Stimulated activated CD4-positive, alpha-beta T cell treated with anti-CD3 and anti-CD28 coated beads, TNF-alpha, amount 100 ng/mL, for 24 hours (primary cell): ENCODE data around the gene CAND1.

Experiments
- DNase-seq, 3 experiments: peaks; one replicate each; pipeline ENCODE4 v3.0.0-alpha.2; 2020; ENCODE audit warnings: low read depth in 3 of 3

The CAND1 gene

DNA sequence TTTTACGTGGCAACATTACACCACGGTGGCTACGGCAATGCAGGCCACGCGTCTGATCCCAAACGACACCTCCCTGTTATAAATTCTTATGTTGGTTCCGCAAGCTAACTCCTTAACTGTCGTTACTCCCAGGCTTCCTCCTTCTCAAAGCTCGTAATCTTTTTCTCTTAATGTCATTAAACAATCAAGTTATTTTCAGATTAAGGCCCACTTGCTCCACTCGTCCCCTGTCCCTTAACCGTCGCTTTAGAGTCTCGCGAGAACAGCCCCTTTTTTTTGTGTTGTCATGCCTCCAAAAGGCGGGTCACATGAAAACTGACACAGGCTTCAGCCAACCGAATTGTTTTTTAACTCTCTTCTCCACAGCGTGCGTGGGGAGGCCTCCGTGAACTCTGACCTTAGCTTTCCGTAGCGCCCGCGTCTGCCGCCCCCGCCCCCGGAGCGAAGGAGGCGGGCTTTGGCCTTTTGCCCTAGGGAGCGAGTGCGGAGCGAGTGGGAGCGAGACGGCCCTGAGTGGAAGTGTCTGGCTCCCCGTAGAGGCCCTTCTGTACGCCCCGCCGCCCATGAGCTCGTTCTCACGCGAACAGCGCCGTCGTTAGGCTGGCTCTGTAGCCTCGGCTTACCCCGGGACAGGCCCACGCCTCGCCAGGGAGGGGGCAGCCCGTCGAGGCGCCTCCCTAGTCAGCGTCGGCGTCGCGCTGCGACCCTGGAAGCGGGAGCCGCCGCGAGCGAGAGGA lies at the start of gene CAND1:
Gene CAND1 (plus strand): TSS at position 463 of the 737 bp plus-strand sequence. CDS start 360 bp downstream, outside the sequence.
- DNase-seq, result peak; percentile 91 to 95 (median 93)

DNA sequence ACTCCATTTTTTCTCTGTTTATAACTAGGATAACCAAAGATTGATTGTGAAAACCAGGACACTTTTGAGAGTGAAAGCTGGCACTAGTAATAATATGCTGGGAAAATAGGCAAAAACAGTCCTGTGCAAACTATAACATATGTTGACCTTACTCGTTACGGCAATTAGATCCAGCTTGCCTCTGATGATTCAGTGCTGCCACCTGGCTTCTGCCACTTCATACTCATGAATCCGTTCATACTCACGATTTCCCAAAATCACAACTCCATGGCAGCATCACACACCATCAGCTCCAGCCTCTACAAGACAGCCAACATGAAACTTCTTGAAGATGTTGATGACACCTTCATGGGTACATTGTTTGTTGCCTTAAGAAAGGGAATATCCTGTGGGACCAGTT lies 49.1 kb upstream of the CAND1 start:
- no peak for DNase-seq

DNA sequence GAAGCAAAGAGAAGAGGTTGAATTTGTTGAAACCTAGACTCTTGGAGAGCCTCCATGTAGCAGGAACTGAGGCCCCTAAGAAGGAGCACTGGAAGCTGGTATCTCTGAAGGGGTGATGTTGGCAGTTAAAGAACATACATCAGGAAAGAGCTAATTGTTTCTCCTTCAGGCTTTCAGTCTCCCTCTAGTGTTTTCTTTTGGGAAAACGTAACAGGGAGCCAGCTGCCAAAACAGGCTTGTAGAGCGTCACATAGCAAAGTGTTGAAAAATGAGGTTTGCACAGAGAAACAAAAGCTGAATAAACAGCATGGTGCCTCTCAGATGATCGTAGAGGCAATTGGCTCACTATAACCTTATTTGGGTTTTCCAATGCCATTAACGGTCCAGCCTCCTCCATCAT lies 46.9 kb upstream of the CAND1 start:
- DNase-seq, result no peak

DNA sequence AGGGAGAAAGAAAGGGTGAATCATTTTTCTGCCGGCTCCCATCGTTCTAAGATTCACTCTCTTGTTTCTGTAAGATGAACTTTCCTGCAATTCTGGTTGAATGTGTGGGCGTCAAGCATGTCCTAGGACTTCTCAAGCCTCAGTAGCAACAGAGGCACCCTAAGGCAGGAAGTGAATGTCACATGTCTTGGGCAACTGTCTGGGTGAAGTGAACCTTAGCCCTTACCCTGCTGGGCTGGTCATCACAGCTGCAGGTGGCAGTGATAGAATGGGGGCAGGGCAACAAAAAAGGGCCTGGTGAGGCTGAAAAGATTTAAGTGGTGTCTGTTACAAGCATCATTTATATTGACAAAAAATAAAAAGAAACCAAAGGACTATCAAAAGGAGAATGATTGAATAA lies 45.9 kb upstream of the CAND1 start:
- no peak for DNase-seq

DNA sequence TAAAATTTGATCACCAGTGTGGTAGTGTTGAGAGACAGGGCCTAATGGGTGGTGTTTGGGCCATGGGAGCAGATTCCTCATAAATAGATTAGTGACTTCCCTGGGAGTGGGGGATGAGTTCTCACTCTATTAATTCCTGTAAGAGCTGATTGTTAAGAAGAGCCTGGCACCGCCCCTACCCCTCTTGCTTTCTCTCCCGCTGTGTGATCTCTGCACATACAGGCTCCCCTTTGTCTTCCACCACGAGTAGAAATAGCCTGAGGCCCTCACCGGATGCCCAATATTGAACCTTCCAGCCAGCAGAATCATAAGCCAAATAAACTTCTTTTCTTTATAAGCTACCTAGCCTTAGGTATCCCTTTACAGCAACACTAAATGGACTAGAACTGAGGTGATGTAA lies 31.9 kb upstream of the CAND1 start:
- DNase-seq, result no peak

DNA sequence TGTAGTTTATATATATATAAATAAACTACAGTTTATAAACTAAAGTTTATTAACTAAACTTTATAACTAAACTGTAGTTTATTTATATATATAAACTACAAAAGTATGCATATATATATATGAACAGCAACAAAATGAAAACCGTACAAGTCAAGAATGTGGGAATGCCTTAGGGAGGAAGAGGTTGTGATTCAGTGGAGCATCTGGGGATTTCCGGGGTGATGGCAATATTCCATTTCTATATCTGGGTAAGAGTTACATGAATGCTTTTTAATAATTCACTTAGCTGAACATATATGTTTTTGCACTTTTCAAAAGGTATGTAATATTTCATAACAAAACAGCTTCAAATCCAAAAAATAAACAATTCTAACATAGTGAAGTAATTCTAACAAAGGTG lies 30.1 kb upstream of the CAND1 start:
- no peak for DNase-seq

DNA sequence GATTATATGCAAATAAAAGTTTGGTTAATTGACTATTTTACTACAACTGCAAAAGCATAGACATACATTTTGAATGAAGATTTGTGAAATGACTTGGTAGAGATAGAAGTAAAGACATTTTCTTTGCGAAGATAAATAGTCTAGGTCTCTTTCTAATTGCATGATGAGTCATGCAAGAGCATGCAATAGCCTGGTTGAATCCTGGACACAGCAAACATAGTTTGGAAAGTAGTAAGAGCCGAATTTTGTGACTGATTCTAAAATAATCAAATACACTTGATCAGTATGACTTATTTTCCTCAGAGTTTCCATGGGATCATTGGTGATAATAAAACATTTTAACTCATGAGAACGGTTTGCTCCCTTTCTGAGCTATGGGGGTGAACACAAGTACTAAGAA lies 27.7 kb upstream of the CAND1 start:
- DNase-seq, result no peak

DNA sequence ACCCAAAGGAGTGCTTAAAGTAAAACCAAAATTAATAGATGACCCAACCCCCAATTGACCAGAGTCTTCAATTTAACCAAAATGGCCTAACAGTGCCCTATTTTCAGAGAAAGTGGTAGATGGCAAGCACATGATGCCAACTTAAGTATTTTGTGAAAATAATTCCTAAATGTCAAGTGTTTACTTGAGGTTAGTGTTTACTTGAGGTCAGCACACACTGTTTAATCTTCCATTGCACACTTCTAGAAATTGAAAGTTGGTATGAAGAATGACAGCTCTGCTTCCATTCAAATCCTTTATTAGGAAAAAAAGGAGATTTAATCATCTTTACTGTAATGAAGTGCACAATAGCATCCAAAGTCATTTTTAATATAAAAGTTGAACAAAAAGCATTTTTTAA lies 25.9 kb upstream of the CAND1 start:
- no peak for DNase-seq

DNA sequence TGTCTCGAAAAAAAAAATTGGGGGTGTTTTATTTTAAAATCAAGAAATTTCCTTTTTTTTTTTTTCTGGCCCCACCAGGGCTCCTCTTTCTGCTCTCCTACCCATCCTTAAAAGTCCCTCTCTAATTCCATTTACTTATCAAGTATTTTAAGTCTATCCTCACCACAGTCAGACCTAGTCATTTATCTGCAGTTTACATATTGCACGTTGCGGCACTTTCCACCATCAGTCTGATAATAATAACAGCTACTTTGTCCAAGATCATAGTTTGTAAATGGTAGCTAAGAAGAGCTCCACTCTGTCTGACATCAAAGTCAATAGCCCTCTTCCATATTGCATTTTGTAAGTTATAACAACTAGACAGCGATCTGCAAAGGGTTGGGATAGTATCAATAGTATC lies 23.6 kb upstream of the CAND1 start:
- DNase-seq, result no peak

DNA sequence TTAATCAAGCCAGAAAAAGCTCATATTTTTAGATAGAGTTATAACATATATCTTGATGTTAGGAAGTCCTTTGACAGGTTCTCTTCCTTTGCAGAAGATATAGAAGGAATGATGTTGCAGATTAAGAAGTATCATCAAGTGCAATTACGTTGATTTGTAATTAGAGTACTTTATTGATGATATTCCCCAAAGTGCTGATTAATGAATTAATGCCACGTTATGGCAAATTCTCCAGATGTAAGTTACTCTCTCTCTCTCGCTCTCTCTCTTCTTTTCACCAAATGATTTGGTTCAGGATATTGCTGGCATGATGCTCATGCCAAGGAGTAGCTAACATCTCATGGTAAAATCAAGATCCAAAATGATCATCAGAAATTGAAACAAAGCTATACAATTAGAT lies 18.1 kb upstream of the CAND1 start:
- DNase-seq, result no peak

DNA sequence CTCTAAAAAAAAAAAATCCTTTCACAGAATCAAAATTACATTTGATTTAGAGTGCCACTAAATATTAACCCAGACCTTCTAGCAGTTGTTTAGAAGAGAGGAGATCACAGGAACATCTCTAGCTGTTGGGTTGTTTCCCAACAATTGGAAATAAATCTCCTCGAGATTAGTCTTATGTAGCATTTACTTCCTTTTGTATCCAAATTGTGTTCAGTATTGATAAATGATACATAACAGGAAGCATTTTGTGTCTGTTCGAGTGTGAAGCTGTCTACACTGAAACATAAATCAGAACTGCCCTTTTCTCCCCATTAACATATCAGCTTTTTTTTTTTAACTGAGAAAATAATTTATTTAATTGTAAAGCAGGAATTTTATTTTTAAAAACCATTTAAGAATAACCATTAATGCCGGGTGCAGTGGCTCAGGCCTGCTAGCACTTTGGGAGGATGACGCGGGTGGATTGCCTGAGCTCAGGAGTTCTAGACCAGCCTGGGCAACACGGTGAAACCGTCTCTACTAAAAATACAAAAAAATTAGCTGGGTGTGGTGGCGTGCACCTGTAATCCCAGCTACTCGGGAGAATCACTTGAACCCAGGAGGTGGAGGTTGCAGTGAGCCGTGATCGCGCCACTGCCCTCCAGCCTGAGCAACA lies 14.7 kb upstream of the CAND1 start:
- DNase-seq, result no peak

DNA sequence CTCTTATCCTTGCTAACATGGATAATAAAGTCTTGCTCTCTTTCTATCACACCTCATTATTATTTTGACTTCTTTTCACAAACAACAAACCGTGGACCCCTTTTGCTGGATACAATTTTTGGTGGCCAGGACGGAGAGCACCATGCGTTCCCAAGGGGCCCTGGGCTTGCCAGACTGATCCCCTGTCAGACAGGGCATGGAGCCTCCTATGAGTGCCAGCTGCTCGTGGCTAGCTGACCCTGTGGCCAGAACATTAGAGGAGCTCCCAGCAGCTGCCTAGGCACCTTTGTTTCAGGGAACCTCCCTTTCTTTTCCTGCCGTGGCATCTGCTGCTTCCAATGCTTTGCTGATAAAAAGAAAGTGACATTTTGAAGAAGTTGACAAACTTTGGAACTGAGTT lies 12.5 kb upstream of the CAND1 start:
- DNase-seq, result no peak

DNA sequence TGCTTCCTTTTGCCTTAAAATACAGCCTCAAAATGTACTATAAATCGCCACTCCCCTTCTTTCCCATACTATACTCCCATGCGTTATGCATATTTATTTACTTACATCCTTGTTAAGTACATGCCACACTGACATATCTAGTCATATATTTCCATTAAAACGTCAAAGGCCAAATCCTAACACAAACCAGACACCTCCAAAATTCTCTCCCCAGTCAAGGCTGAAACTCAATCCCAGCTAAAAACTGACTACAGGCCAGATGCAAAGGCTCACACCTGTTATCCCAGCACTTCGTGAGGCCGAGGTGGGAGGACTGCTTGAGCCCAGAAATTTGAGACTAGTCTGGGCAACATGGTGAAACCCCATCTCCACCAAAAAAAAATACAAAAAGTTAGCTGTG lies 5.7 kb upstream of the CAND1 start:
- no peak for DNase-seq

DNA sequence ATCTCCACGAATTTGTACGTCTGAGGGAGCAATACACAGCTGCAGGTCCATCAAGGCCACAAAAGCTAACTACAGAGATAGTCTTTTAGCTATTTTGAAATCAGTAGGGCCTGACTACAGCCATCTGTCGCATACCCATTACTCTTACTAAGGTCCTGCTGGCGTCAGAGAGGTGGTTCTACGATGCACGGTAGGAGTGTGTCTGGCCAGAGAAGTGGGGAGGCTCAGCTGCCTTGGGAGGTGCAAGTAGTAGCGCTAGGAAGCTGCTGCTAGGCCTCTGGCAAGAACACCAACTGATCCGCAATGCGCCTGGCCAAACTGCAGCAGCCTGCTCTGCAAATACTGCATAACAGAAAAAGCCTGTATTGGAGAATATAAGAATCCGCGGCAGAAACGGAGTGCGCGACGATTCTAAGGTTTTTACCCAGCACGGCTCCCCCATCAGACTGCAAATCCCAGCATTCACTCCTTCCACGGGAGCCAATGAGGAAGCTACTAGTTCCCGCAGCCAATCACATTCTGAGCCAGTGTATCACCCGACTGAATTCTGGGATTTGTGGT lies 743 bp upstream of the CAND1 start:
- DNase-seq, result peak; percentile 67 to 84 (median 70)

DNA sequence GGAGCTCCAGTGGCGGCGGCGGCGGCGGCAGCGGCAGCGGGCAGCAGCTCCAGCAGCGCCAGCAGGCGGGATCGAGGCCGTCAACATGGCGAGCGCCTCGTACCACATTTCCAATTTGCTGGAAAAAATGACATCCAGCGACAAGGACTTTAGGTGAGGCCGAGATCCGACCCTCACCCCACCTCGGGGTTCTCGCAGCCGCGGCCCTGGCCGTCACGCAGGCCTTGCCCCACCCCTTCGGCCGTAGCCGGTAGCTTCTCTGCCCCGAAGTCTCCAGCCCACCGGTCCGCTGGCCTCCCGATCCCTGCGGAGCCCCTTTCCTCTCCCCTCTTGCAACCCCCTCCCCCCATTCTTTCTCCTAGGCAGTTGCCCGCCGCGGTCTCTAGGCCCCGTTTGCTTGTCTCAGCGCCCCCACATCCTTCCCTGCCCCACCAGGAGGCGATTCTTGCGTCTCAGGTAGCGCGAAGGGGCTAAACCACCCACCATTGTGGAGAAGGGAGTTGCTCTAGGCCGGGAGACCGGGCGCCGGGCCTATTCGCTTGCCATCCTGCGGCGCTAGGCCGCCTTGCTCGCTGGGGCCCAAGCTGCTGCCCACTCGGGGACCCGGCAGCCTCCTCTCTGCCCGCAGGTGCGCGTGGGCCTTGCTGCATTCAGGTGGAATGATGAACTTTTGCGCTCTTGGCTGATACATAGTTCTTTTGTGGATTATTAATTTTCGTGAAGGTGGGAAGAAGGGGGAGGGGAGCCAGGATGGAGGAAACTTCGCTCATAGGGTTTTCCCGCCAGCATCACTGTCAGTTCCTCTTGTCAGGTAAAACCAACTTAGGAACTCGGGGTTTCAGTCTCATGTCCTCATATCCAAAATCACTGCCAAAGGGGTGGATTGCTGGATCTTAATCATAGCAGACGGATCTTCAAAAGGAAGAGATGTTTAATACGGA lies 745 bp downstream of the CAND1 start:
- peak; percentile 12 to 37 (median 16) for DNase-seq

DNA sequence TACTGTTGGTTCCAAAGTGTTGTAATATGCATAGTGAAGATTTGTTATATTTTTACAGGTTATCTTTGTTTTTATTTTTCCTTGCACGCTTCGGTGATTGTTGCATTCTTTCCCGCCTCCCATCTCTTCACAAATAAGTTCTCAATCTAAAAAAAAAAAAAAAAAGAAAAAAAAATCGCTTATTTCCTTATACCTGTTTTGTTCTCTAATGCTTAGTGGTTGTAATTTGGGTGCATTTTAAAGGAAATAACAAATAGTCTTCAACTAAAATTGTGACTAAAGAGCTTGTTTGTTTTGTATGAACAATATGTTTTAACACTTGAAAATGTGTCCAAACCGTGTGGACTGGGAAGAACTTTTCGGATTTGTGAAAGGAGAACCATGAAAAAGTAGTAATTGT lies 1.5 kb downstream of the CAND1 start:
- no peak for DNase-seq

DNA sequence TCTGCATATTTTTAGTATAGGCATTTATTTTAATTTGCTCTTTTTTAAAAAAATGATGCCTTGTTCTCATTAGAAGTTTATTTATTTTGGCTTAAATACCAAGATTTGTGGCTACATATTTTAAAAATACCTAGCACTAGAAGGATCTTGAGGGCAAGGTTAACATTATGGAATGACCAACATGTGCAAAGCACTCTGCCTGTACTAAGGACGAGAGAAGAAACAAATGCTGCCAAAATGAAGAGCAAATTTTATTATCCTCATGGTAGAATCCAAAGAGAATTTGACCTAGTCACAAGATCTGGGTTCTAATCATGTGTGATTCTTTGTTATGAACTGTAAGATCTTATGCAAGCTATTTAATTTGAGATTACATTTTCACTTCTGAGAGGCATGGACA lies 2.8 kb downstream of the CAND1 start:
- DNase-seq, result no peak

DNA sequence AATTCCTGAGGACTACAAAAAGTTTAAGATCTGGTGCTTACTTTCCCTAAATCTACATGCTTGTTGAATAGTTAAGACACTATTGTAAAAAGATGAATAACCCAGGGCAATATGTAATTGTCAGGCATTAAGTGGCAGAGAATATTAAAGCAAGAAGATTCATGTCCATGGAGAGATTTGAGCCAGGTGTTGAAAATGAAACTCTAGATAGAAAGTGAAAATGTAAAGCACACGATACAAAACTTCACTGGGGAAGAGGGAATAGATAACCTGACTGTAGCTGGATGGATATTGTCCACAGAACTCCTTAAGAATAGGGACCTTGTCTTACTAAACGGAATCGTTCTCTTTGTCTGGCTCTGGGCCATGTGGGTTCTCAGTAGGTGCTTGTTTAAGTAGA lies 5.0 kb downstream of the CAND1 start:
- DNase-seq, result no peak

DNA sequence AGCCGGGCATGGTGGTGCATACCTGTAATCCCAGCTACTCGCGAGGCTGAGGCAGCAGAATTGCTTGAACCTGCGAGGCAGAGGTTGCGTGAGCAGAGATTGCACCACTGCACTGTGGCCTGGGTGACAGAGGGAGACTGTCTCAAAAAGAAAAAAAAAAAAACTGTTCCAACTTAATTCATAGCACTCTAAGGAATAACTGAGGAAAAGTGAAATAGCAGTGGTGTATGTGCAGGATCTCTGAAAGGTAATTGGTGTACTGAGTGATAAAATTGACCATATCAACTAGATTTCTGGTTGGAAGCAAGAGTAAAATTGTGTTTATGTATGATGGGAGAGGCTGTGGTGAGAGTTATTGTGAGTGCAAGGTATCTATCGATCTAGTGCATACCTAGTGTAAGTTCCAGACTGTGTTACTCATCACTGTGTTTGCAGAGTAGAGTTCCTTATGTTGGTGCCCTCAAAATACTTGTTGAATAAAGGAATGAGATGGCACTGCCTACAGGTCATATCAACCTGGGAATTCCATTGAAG lies 6.3 kb downstream of the CAND1 start:
- DNase-seq, result no peak

DNA sequence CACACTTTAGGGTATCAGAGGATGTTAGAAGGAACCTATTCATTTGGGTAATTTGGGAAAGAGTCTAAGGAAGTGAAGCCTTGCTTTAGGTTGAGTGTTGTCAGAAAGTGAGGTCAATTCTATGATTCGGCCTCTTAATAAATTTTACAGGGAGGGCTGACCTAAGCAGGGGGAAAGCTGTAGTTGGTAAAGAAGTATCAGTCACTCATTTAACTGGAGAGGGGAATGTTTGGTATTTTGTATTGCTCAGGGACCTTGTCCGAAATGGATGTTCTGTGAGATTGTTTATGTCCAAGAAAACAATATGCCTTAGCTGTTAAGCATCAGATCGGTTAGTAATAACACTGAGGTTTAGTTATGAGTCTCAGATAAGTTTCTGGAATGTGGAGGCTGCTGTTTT lies 7.3 kb downstream of the CAND1 start:
- DNase-seq, result no peak

DNA sequence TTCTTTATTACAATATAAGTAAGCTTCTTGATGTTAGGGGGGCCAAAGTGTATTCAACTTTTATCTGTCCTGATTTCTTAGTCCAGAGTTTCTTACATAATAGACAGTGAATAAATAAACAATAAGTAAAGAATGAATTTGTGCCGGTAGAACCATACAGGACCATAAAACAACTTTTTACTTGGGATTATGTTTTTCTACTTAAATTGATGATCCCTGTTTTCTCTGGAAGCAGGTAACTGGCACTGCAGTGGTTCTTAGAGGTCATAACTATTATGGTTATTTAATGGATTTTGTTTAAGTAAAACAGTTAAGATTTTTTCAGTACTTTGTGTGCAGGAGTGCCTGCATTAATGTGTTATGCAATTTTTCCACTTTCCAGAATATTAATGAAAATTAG lies 10.5 kb downstream of the CAND1 start:
- no peak for DNase-seq

DNA sequence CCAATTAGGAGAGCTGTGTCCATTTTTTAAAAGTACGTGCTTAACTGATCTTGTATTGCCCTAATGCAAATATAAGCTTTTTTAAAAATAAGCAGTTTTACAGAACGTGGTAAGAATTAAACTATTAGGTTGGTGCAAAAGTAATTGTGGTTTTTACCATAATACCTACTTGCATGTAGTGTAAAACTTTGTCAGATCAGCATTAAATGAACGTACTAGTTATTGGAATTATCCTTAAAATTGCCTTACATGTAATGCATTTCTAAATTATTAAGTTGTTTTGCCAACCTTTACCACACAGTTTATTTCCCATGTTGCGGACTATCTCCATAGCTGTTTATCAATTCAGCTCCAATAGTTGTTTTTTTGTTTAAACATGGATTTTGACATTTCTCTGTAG lies 10.9 kb downstream of the CAND1 start:
- DNase-seq, result no peak
